HG03159 (cell line): ENCODE data around the gene MACROD2.
"Not testable (repeated sequence)": the region's sequence is repeated elsewhere in the genome, so short reads cannot be mapped to it uniquely, and the experiment has no call there.

Experiments
- ATAC-seq: cut with Tn5 transposase; IDR thresholded peaks from one replicate; pipeline ENCODE4 v1.9.1; 2021; ENCODE audit warnings: mild to moderate bottlenecking, moderate library complexity; ENCODE audit not compliant: unreplicated experiment

Gene MACROD2

DNA sequence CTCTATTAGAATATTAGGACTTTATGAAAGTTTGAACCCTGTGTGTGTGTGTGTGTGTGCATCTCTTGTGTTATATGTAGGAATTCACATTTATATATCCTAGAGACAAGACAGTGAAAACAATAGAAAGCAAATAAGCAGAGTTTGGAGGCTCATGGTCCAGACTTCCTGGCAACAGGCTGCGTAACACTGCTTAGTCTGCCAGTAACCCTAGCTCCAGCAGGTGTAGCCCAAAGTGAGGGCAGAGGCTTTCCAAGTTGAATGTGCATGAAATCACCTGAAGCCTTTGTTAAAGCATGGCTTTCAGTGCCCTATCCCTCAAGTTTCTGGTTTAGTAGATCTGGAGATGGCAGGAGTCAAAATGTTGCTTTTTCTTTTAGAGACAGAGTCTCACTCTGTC lies 2008.0 kb downstream of the MACROD2 start:
- ATAC-seq = no peak

DNA sequence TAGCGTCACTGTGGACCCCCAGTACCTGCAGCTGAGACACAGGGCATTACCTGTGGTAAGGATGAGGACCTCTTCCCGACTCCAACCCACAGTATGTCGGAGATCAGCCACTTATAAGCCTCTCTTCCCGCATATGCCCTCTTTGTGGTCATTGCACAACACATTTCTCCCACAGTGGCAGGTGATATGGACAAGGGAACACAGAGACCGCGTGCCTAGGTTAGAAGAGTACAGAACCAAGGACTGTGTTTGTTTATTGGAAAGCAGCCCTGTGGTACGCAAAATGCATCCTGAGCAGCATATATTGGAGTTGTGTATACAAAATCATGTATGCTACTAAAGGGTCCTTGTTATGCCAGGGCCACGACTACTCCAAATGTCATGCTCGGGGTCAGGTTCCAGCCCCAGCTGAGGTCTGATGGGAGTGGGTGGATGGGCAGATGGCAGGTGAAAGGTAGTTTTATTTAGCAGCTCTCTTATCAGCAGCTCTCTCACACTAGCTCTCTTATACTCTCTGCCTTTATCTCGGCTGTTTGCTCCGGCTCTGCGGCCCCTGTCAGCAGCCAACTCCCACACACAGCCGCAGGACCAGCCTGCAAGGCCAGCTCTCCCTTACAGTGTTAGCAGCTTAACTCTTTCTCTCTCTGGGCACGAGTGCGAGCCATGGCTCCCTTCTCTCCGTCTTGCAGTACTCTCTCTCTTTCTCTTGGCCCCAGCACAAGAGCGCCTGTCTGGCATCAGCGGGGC lies 2009.0 kb downstream of the MACROD2 start:
- no peak for ATAC-seq

DNA sequence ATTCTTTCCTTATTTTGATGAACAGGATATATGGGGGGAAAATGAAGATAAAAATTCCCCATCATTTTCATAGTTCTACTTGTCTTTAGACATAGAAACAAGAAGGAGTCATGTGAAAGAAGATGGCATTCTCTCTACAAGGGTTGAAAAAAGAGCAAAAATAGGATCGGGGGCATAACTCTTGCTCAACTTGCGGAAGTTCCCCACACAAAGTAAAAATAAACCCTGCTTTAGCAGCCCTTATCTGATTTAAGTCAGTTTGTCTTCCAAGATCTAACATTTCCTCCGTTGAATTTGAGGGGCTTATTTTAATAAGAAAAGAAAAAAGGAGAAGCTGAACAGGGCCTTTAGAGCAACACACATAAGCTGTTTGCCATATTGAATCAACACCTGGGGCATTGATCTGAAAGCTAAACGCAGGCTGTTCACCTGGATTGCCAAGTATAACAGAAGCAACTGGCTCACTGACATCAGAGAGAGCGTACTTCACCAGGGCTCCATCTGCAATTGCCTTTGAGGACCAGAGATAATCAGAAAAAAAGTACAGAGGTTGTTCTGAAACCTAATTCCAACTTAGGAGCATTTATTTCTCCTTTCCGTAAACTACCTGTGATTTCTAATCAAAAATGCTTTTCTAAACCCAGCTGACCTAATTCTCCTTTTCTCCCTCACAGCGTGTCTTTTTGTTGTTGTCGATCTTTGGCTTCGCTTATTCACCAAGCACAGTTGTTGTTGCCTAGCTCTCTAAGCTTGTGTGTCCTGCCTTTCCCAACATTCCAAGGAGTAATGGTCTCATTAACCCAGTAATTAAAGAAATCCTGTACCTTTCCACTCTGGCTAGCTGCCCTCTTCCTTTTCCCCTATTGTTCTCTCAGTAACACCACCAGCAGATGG lies 2010.0 kb downstream of the MACROD2 start:
- no peak for ATAC-seq

DNA sequence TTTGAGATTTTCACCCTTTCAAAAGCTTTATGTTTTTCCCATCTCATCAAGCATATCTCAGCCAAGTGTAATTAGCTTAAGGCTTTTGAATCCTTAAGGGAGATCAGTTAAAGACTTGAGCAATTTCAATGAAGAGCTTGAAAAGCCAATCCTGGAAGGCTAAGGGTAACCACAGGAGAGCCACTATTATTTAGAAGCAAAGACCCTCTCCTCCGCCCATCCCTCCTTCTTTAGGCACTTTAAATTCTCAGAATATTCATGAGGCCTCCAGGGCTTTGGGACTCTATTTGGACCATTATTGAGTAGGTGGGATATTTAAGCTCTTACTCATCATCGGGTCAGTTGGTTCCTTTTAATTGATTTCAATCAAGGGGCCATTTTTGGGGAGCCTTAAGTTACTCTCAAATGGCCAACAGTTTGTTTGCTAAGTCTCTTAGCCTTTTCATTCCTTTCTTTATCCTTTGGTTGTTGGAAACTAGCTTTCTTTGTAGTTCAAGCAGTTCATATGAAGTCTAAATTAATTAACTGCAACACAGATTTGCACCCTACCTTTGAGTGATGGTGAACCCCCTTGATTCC lies 2010.7 kb downstream of the MACROD2 start:
- no peak for ATAC-seq

DNA sequence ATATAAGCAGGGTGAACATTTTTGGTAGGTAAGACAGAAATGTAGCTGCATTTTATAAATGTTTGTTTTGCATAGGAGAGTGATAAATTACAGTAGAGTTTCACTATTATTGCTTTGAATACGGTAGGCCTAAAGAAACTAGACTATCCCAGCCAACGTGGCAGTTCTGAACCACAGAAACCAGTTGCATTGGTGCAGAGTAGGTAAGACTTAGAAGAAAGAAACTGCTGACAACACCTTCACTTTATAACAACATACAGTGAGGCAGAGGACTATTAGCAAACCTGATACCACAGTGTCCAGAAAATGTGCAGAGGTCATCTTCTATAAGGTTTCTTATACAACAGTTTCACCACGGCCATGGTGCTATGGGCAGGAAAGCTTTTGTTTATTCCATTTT lies 2011.8 kb downstream of the MACROD2 start:
- ATAC-seq = peak; percentile 95

DNA sequence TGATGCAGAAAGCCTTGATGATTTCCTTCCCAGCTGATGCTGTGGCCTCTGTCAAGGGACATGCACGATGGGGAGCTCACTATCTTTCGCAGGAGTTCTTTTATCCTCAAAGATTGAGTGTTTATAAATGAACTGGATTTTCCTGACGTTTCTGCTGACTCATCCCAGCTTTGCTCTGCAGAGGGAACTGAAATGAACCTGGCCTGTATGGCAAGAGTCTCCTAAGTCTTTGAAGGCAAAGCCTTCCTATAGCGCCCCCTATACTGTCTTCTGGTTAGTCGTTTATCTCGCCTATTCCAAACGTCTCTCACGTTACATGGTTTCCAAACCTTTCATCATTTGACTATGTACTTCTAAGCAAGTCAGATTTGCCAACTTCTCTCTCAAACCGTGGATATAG lies 2012.6 kb downstream of the MACROD2 start:
- no peak for ATAC-seq

DNA sequence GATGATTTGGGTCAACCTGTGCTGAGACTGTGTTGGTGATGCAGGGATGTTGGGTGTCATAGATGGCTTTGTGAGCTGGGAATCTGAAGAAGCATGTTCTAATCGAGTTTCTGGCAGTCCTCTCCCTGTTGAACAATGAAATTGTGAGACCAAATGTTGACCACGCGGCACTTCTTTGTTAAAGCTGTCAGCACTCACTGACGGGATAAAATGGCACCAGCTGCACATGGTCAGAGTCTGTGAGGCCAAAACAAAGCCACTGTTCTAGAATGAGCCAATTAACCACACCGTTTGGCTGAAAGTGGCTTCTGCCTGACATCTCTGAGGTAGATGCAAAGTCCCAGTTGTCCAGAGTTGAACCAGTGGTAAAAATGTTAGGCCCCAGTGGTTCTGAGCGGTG lies 2015.7 kb downstream of the MACROD2 start:
- no peak for ATAC-seq

DNA sequence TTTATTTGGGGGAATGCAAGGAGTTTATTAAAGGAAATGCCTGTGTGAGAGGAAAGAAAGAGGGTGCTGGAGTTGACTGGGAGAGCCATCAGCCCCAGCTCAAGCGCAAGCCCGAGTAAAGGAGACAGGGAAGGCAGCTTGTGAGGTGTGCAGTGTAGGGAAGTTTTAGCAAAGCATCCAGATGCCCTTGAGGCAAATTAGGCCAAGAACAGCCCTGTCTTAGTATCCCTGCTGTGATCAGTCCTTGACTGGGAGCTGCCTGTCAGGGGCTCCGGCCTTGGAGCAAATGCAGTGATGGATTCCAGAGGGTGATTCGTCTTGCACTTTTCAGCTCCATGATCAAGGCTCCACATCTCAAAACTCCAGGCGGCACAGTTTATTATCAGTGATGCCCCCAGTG lies 2016.2 kb downstream of the MACROD2 start:
- ATAC-seq = no peak

DNA sequence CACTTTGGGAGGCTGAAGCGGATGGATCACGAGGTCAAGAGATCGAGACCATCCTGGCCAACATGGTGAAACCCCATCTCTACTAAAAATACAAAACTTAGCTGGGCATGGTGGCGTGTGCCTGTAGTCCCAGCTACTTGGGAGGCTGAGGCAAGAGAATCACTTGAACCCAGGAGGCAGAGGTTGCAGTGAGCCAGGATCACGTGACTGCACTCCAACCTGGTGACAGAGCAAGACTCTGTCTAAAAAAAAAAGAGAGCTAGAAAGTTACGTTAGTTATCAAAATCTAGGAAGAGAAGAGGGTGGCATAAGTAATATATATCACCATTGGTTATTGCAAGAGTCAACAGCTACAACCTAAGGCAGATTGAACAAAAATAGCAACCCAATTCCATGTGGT lies 2017.6 kb downstream of the MACROD2 start:
- not testable (repeated sequence) for ATAC-seq

DNA sequence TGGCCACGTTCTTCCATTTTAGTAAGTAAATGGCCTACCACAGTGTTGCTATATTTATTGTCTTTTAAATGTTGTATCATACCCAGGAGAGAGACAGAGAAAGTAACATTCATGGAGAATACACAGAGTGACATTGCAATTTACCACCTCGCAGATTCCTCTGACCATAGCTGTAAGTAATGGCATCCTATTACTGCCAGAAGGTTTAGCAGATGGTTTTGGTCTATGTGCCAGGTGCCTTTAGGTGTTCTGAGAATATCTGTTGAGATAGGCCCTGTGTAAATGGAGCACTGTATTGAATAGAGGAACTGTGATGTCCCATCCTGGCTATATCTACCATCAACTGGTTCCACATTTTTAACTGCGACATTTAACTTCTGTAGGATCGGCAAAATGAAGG lies 2018.3 kb downstream of the MACROD2 start:
- no peak for ATAC-seq

DNA sequence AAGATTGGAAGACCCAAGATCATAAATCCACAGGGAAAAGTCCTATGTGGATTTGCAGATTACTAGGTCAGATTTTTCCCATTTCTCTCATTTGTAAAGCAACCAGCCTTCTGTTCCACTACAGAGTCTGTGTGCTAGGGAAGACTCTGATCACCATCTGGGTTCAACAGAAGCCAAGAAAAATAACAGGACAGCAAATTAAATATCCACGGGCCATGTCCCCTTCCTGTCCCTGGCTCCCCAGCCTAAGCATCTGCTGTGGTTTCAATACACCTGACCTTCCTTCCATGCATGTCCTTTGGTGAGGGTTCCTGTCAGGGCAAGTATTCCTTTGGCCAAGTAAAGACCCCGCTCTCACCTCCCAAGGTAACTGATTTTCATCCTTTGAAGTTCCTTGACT lies 2019.1 kb downstream of the MACROD2 start:
- no peak for ATAC-seq

DNA sequence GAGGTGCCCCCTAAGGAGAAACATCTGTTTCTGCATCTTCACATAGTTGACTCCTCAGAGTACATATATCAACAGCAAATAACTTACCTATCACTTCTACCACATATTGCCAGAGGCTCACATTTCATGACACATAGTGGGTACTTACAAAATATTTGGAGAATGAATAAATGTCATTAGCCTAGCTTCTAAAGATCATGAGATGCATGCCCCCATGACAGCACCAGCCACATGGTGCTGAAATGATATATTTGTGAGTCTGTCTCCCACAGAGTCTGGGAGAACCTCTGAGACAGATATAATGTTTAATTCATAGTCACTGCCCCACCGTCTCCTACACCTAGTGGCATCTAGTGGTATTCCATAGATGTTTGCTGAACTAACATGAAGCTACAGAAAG lies 2022.3 kb downstream of the MACROD2 start:
- no peak for ATAC-seq

DNA sequence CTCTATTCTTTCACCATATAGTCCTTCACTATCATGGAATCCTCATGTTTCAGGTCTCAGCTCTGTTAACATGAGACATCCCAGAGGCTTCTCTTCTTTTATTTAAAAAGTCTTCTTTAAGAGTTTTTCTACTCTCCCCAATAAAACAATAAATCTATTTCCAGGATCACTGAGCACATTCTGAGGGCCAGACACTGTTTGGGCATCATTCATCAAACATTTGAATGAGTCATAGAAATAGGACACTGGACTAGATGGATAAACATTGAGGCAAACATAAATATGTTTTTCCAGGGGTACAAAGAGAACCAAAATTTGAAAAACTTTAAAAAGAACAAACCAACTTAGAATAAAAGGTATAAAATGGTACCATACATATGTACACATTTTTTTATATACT lies 2023.6 kb downstream of the MACROD2 start:
- ATAC-seq = no peak

DNA sequence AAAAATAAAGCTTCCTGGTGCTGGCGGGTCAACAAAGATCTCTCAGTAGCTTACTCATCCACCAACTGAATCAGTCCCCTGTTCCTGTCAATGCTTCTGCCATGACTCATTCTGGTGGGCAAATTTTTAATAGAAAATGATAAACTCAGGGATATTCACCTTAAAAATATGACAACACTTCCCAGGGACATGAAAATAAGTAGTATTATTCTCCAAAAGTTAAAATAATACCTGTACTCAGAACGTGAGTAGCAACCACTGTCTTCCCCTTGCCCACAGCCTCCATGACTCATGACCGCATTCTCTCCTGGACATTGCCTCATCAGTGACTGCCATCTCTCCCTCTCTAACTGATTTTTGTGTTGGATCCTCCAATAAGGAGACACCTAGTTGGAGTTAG lies 2025.7 kb downstream of the MACROD2 start:
- ATAC-seq = no peak

DNA sequence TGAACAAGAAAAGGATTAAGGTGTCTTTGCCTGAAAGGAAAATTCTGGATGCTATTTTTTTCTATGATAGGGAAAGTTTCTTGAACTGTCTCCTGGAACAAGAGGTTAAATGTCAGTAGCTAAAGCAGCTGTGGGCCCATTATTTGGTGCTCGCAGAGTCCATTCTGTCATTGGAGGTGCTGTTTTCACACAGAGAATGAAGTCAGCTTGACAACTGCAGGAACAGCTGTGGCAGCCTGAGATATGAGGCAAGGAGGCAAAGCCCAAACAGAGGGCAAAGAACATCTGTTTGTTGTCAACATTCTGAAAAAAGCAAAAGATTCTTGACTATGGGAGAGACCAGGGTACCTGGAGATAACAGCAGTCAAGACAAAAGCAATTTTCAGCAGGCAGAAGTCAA lies 2029.8 kb downstream of the MACROD2 start:
- no peak for ATAC-seq

DNA sequence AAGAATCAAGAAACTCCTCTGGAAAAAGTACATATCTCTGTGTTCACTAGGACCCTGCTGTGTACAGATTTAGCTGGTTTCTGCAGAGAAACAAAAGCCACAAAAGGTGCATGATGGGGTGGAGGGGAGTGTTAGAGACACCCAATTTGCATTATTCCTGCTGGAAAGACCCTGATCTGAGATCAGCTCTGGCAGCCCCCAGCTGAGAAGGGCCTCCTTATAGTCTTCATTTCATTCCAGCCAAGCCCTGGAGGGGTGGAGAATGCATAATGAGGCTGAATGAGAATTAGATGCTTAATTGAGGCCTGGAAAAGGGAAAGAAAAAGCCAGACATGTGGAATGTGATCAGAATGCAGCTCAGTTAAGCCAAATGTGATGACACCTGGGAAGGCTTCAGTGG lies 2032.4 kb downstream of the MACROD2 start:
- no peak for ATAC-seq

DNA sequence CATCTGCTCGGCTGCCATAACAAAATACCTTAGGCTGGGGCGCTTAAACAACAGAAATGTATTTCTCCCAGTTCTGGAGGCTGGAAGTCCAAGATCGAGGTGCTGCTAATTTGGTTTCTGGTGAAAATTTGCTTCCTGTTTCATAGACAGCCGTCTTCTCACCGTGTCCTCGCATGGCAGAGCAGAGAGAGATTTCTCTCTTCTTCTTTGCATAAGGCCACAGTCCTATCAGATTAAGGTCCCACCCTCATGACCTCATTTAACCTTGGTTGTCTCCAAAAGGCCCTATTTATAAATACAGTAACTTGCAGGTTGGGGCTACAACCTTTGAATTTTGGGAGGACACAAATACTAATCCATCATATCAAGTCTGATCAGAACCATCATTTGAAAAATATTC lies 2033.6 kb downstream of the MACROD2 start:
- peak; percentile 73 for ATAC-seq

DNA sequence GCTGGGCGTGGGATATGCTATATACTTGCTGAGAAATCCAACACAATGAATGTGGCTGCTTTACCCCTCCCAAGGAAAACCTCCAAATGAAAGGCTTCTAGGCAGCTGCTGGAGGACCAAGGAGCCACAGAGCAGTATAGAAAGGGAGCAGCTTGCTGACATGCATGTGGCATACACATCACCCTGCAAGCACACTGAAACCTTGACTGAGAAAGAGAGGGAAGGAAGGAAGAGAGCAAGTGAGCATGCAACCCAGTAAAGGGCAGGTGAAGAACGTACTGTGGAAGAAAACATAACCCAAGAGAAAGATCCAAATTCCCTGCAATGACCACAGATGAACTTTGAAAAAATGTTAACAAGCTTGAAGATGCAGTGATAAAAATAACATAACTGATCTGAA lies 2034.9 kb downstream of the MACROD2 start:
- ATAC-seq = no peak

DNA sequence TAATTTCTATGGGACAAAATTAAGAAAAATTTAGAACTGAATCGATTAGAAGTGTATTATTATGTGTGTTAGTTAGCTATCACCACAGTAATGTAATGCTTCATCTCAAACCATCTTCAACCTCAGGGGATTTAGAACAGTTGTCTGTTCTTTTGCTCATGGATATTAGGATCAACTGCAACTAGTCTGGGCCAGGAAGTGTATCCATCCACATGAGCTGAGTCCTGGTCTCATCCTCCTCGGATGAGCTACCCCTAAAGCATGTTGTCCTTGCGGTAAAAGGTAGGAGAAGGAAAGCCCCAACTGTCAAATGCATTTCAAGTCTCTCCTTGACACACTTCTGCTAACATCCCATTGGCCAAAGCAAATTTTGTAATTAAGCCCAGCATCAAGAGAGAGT lies 2040.3 kb downstream of the MACROD2 start:
- ATAC-seq = no peak

DNA sequence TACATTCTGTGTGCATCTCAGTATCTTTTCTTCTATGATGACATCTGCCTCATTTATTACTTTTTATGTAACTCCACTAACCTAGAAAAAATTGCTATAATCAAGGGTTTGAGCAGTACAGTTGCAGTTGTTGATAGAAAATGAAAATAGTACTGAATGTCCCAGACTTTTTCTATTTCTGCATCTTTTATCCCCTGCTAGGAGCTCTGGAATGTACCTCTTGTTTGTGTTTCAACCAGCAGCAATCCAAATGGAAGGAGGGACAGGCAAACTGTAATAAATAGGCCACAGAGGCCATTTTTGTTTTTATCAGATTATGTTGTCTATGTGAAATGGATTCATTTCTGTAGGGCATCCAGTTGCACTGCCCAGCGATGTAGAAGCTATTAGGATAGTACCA lies 2041.0 kb downstream of the MACROD2 start:
- no peak for ATAC-seq

DNA sequence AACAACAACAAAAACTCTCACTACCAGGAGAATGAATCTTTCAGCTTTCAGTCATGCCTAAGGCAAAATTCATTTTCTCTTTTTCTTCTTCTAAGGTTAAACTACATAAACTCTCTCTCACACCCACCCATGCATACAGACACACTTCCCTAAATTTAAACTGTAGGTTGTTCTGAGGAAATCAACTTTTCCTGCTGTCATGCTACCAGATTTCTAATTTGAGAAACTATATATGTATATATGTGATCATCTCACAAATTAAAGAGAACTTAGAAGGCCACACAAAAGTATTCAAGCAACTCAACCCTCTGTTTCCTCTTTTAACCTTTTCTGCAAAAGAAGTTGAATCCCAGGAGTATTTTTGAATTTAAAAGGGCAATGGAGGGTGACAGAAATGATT lies 2045.4 kb downstream of the MACROD2 start:
- ATAC-seq = no peak

DNA sequence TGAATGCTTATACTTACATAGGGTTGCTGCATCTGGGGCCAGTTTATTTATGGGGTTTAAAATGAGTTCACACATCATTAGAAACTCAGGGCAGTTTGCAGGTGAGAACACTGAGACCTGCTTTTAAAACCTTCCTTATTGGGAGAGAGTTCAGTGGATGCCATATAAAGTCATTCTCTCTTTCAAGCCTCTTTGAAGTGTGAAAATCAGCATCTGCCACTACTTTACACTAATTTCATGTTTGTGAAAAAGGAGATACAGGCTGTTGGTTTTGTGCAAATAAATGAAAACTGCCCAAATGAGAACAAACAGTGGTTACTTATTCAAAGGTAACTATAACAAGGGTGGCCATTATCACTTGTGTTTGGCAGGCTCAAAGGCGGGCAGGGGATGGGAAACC lies 2047.4 kb downstream of the MACROD2 start:
- ATAC-seq = no peak
